ENCODE measurements around the gene ATOH8. TPM values are rescaled to one million over a fixed set of nuclear protein-coding genes. Genes with fewer than 3 reads are reported as not detected.

Gene ATOH8
- total RNA-seq, 1 experiment from 2014 or later, result 0.20 TPM

DNA sequence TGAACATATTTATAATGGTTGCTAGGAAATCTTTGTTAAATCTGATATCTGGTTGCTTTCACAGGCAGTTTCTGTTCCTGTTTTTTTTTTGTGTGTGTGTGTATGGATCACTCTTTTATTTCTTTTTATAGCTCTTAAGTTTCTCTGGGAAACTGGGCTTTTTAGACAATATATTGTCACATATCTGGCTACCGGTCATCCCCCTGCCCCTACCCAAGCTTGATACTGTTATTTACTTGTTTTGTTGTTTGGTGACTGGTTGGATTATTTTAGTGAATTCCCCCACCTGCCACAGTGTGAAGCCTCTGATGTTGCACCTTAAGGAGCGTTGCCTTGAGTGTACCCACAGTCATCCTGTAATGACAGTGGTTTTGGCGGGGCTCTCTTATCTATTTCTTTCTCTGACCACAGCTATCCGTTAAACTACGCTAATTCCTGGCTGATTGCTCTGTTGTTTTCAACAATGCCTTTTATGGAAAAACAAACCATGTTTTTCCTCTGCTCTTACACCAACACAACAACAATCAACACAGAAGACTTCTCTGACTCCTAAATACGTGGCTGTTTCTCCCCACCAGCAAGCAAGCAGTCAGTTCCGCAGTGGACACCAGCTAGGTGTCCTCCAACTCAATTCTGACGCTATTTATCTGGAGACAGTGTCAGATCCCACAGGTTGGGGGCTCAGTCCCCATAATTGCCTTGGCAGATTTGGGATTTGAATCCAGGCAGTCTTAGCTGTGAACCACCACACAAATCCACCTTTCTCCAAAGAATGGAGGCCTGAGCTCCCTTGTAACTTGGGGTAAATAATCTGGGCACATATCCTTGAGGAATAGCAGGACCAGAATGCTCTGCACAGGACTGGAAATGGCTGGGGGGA, 48.8 kb upstream of the ATOH8 start:
- H2BK5ac ChIP-seq (ENCODE audit: insufficient read length, low read length), result no peak overlapping the region
- no peak overlapping the region for H2BK120ac ChIP-seq (ENCODE audit: low read depth, low read length, poor library complexity, severe bottlenecking)
- no peaks in the 10 kb centered on the region for H3K36me3 Mint-ChIP-seq (ENCODE audit: insufficient read depth in 1 of 3, low read depth in 3 of 3)
- H3K9me3 ChIP-seq (ENCODE audit: control insufficient read depth, low read depth, low read length), result no peaks in the 10 kb centered on the region
- no peak overlapping the region for H3K56ac ChIP-seq (ENCODE audit: insufficient read length, low read depth, low read length)
- H4K20me1 ChIP-seq (ENCODE audit: control insufficient read depth, insufficient read depth, insufficient read length), result no peaks in the 10 kb centered on the region
- TF ChIP-seq, protein P1, sequence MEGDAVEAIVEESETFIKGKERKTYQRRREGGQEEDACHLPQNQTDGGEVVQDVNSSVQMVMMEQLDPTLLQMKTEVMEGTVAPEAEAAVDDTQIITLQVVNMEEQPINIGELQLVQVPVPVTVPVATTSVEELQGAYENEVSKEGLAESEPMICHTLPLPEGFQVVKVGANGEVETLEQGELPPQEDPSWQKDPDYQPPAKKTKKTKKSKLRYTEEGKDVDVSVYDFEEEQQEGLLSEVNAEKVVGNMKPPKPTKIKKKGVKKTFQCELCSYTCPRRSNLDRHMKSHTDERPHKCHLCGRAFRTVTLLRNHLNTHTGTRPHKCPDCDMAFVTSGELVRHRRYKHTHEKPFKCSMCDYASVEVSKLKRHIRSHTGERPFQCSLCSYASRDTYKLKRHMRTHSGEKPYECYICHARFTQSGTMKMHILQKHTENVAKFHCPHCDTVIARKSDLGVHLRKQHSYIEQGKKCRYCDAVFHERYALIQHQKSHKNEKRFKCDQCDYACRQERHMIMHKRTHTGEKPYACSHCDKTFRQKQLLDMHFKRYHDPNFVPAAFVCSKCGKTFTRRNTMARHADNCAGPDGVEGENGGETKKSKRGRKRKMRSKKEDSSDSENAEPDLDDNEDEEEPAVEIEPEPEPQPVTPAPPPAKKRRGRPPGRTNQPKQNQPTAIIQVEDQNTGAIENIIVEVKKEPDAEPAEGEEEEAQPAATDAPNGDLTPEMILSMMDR (conservative IDR thresholded peaks at IDR 0.05), result no peak
- H3K27me3 ChIP-seq (ENCODE audit: insufficient read depth, low read length), result peaks cover 3% of the 10 kb centered on the region; the same call in 1 of the 2 replicates
- H3K27ac Mint-ChIP-seq, result no peak overlapping the region
- H3K27me3 Mint-ChIP-seq (ENCODE audit: low read depth), result peaks cover 13% of the 10 kb centered on the region
- H3K27ac ChIP-seq (ENCODE audit: insufficient read length, low read depth, low read length), result no peak overlapping the region
- no peaks in the 10 kb centered on the region for H3K79me1 ChIP-seq (ENCODE audit: insufficient read depth, low read depth, low read length, poor library complexity, severe bottlenecking)
- H4K5ac ChIP-seq (ENCODE audit: insufficient read length, low read depth, low read length), result no peak overlapping the region
- no peak overlapping the region for H2AK5ac ChIP-seq (ENCODE audit: insufficient read length, low read length)
- WGBS (ENCODE audit: extremely low coverage, insufficient read length, low lambda C conversion rate), result no CpG with 5 or more reads among the region's 8 CpGs
- H2AFZ ChIP-seq (ENCODE audit: low read length), result no peak overlapping the region
- H3K79me2 ChIP-seq (ENCODE audit: insufficient read depth, low read length), result no peaks in the 10 kb centered on the region
- DNase-seq, result no peak
- H3K4me1 ChIP-seq (ENCODE audit: insufficient read depth, low read length), result no peaks in the 10 kb centered on the region; the same call in 1 of the 2 replicates
- no peak overlapping the region for H3T11ph ChIP-seq (ENCODE audit: low read length)
- no peaks in the 10 kb centered on the region for H3K23me2 ChIP-seq (ENCODE audit: insufficient read length, low read depth, low read length, poor library complexity, severe bottlenecking)
- no peak overlapping the region for H4K8ac ChIP-seq (replicated peaks; ENCODE audit: insufficient read length, low read depth, low read length)
- H2BK20ac ChIP-seq (ENCODE audit: low read depth, low read length, poor library complexity, severe bottlenecking), result no peak overlapping the region
- no peak overlapping the region for H3K14ac ChIP-seq (ENCODE audit: insufficient read depth, low read length)
- H3K4me1 Mint-ChIP-seq, result peaks cover 19 to 23% of the 10 kb centered on the region in 2 experiments
- no peak overlapping the region for H3K18ac ChIP-seq (ENCODE audit: insufficient read length, low read depth, low read length)
- no peak overlapping the region for H3K23ac ChIP-seq (ENCODE audit: insufficient read length, low read depth, low read length)
- no peak overlapping the region for H4K91ac ChIP-seq (ENCODE audit: insufficient read length, low read depth, low read length)
- no peak overlapping the region for H3K9ac ChIP-seq (ENCODE audit: extremely low read depth, insufficient read length, low read length)
- H2BK15ac ChIP-seq (ENCODE audit: low read depth, low read length), result no peak overlapping the region
- H2BK12ac ChIP-seq (ENCODE audit: insufficient read length, low read depth, low read length), result no peak overlapping the region
- no peaks in the 10 kb centered on the region for H3K9me3 Mint-ChIP-seq
- no peak overlapping the region for H3K4me3 Mint-ChIP-seq
- no peak overlapping the region for H3K4ac ChIP-seq (ENCODE audit: low read depth, low read length)
- no peak overlapping the region for H3K4me2 ChIP-seq (ENCODE audit: insufficient read depth, insufficient read length, low read length)
